GM18507 (cell line): ENCODE results near the gene TAAR2.
"Not testable (repeated sequence)": the region's sequence is repeated elsewhere in the genome, so short reads cannot be mapped to it uniquely, and the experiment has no call there.

Experiments used
- DNase-seq: peaks from one replicate; pipeline ENCODE4 v3.0.0; 2011; ENCODE audit warnings: low read depth; ENCODE audit not compliant: insufficient read length; ENCODE audit errors: extremely low spot score
- FAIRE-seq: peaks from 2 replicates; lab custom pipeline; 2011; peaks lifted over from hg19 to GRCh38; lab: Jason Lieb, UNC

TAAR2 gene

DNA sequence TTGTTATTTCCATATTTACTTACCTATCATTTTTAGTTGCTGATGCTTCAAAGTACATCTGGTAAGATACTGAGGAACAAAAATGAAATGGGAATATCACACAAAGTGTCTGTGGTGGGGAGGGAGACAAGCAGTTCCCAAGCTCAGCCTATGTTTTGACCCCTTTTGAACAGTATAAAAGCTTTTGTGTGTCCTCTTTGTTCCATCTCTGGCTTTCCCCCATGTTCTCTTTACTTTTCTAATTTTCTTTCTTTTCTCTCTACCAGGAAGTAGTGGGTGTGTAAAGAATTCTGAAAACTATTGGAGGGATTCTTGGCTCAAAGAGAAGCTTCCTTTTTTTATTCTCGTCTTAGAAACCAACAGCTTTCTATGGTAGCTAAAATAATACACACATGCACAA lies 7.4 kb downstream of the TAAR2 start:
- FAIRE-seq (no peak), DNase-seq (no peak)

DNA sequence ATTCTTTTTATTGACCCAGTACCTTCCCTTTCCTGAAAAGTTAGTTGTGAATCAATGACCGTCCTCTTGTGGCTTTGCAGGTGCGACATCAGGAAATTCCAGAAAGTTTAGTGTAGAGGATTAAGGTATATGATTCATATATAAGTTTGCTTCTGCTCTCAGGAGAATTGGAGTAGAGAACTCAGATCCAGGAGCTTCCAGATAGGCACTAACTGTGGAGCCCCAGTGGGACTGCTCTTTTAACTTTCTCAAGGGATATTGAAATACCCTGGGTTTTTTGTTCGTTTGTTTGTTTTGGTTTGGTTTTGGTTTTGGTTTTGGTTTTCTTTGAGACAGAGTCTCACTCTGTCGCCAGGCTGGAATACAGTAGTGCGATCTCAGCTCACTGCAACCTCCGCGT lies 9.5 kb downstream of the TAAR2 start:
- FAIRE-seq (peak; percentile 62), DNase-seq (no peak)

DNA sequence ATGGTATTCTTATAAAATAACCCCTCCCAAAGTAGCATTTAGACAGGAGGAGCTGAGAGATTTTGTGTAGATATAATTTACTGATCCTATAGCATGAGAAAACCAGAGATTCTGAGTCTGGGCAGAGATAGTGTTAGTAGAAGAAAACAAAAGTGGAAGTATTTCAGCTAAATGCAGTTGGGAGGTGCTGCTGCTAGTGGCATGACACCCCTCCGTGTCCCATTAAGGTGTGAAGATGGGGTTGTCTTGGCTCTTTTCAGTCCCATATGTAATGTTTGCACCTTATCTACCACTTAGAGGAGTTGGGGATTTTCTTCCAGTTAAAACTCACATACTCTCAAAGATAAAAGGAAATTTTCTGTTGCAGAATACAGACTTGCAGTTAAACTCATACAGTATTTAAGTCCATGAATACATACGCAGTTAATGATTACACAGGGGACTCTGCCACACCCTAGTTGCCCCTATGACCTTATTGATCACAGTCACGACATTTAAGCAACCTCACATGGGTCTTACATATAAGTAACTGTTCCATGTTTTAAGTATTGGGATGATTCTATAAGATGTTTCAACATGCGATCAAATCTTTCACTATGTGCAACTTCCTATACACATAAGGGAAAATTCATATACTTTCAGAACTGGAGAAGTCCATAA lies 11.5 kb downstream of the TAAR2 start:
- FAIRE-seq (peak; percentile 54), DNase-seq (no peak)

DNA sequence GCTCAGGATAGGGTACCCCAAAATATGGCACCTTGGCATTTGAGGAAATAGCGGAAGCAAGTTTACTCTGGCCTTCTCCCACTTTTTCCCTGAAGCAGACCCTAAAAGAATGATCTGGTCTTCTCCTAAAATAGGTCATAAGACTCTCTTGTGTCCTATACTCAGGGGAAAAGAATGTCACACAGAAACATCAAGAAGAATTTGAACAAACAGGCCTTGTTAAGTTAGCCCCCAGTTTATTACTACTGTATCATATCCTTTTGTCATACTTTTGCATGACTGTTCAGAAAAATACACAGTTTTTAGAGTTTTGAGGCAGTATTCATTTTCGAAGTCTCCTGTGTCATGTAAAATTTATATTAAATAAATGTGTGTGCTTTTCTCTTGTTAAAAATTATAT lies 12.5 kb downstream of the TAAR2 start:
- no peak for FAIRE-seq
- no peak for DNase-seq

DNA sequence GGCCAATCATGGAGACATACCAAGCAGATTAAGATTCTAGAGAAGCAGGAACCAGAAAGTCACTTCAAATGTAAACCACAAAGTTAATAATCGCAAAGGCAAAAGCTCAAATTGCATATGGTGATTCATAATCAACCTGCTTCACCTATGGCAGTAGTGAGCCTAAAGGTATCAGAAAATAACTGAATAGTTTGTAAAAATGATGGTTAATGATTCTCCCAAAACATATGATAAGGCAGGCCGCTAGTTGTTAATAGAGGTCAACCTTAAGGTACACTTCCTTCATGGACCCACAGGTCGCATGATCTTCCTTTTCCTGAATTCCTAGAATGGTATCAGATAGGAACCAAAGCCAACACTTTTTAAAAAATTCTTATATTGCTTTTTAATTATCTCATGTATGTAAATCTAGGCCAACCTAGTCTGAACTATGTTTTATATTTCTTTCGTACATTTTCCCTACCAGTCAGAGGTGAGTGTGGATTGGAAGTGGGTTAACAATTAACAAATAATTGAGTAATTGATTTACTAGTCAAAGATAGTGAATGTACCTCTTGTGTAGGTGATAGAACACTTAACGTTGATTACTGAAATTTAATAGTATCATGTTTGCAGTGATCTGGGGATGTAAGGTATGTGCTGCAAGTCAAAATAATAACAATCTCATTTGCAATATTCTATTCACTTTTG lies 16.4 kb downstream of the TAAR2 start:
- FAIRE-seq, result peak; percentile 81
- DNase-seq, result no peak

DNA sequence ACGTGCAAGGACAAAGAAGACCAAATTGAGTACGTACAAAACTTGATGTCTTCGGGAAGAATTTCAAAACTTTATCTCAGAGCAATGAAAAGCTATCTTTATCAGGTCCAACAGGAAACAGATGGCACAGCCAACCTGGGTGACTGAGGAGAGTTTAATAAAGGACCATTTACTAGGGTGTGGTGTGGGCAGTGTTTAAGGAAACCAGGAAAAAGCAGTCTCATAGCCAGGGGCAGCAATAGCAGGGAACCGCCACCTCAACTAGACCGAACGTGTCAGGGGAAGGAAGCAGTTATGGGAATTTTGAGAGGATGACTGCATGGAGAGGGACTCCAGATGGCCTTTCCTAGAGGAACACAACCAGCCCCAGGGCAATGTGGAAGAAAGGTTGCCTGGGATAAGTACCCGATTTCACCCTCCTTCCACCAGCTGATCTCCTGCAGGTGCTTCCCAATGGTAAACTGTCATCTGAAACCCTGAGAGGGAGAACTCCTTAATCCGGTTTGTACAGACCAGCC lies 19.4 kb downstream of the TAAR2 start:
- DNase-seq (no peak), FAIRE-seq (no peak)

DNA sequence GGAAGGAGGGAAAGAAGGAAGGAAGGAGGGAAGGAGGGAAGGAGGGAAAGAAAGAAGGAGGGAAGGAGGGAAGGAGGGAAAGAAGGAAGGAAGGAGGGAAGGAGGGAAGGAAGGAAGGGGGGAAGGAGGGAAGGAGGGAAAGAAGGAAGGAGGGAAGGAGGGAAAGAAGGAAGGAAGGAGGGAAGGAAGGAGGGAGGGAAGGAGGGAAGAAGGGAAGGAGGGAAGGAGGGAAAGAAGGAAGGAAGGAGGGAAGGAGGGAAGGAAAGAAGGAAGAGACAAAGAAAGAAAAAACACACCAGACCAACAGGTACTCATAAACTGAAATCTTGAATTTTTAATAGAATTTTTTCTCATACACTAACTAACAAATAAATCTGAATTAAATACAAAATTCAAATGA lies 23.2 kb downstream of the TAAR2 start:
- FAIRE-seq, DNase-seq: not testable (repeated sequence)

DNA sequence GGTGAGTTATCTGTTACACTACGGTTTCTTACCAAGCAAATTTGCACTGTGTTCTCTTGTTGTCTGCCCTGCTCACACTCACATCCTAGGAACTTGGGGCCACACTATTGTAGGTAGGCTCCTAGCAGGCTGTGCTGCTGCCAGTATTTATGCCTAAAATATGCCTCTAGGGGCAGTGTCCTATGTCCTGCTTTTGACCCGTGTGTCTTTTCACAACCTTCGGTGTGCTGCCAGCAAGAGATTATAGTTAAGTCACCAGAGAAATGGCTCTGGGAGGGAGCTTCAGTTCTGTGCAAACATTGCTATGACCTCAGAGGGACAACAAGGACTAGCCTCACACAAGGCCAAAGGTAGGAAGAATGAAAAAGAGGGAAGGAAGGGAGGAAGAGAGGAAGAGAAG lies 25.6 kb downstream of the TAAR2 start:
- no peak for DNase-seq
- FAIRE-seq, result peak; percentile 59

DNA sequence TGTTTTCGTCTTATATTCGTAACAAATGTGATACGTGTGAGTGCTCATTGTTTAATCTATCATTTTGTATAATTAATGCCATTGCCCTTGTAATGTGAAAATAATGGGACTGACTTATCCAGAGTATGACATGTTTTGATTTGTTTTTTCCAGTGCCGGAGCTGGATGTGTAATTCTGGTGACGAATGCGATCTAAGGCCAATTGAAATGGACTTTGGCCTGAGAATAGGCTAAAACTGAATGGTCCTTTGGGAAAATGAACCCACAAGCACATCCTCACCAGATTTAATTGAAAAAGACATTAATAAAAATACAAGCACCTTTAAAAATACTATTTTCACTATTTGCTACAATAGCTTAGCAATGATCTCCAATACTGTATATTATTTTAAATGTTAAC lies 27.9 kb downstream of the TAAR2 start:
- DNase-seq (no peak), FAIRE-seq (no peak)

DNA sequence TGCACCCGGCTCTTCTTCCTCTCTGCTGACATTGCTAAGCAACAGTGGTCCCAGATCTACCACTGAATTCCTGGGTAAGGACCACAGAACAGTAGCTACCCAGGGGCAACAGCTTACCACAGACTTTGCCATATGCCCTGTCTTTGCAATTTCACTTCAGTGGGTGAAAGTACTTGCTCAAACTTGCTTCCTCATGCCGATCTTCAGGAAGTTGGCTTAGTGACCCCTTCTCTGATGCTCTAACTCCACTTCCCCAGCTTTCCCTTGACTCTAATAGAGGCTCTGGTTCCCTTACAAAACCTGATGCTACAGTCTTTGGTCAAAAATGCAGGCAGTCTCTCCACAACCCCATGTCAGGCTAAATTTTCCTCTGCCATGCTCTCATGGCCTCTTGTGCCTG lies 31.2 kb downstream of the TAAR2 start:
- DNase-seq (no peak), FAIRE-seq (no peak)

DNA sequence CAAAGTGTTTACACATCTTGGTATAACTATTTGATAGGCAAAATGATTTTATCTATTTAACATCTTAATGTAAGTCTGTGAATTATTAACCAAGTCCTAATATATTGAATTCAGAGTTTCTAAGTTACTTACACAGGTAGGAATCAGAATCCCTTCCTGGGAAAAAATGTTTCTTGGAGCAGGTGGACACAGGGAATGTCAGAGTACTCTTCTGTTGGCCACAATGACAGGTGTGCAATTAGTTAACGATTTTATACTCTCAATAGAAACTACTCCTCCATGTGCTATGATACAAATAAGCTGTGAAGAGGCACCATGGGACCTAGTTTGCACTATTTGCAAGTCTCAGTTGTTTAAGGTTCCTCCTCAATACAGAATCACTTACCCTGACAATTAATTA lies 33.7 kb downstream of the TAAR2 start:
- DNase-seq (no peak), FAIRE-seq (no peak)

DNA sequence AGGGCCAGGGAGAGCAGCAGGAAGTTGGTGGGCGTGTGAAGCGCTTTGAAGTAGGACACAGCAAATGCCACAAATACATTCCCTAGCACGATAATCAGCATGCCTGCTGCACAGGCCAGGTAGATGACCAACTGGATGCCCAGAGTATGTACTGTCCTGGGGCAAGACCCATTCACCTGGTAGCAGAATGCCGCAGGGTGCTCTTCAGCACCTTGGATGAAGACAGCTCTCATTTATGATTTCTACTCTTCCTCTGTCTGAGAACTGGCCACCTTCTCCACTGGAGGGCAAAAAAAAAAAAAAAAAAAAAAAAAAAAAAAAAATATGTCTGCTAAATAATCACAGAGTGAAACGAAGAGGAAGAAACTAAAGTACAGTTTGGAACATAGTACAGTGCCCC lies 34.6 kb downstream of the TAAR2 start, which contains the start of gene TAAR5:
TSS of gene TAAR5 (minus strand) at position 288 of the 400 bp plus-strand sequence. CDS start at position 233, 55 bp downstream.
- FAIRE-seq, result no peak
- no peak for DNase-seq

DNA sequence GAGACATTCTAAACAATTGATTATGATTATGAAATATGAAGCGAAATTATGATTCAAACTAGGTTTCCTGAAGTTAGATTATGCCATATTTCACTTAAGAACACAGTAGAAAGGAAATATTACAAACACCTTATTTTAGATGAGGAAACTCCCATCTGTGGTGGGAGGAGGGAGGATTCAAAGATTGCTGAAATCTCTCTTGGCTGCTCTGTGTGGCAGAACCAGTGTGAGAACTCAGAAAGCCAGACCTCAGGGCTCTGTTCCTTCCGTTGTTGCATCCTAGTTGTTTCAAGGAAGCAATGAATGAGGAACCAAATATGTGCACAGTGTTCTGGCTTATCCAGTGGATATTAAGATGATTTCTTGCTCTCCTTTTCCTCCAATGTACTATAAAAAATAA lies 36.7 kb downstream of the TAAR2 start:
- no peak for DNase-seq
- no peak for FAIRE-seq

DNA sequence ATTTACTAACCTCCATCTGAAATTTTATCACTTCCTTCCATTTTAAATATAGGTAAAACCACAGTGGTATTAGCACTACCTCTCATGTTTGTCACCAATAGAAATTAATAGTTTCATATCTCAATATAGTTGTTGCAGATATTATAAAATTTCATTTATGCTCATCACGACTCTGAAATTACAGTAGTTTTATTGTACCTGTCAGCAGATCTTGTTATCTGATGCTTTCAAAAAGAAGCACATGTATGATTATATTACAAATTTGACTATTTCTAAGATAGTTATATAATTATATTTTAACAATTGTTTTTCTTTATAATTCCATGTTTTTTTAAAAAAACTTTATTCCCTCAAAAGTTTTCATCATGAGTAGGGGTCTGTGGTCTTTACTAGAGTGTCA lies 39.4 kb downstream of the TAAR2 start:
- DNase-seq (no peak), FAIRE-seq (no peak)

DNA sequence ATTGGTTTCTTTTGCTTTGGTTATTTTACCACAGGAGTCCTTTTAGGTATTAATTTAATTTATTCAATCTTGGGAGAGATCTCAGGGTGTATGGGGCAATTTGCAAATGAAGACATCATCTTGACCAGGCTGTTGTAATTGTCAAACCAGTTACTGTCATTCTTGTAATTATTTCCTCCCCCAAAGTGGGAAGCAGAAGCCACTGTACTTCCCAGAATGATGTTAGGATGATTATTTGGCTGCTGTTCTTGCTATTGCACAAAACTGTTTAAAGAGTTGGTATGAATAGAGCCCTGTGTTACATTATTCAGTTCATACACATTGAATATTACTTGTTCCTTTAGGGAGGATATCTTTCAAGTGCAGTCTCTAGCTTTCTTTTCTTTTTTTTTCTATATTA lies 52.3 kb downstream of the TAAR2 start:
- DNase-seq (no peak), FAIRE-seq (no peak)

DNA sequence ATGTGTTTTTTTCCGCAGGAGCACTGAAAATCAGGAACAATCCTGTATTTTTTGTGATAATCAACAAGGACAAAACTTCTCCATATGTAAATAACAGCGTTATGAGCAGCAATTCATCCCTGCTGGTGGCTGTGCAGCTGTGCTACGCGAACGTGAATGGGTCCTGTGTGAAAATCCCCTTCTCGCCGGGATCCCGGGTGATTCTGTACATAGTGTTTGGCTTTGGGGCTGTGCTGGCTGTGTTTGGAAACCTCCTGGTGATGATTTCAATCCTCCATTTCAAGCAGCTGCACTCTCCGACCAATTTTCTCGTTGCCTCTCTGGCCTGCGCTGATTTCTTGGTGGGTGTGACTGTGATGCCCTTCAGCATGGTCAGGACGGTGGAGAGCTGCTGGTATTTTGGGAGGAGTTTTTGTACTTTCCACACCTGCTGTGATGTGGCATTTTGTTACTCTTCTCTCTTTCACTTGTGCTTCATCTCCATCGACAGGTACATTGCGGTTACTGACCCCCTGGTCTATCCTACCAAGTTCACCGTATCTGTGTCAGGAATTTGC lies 53.8 kb downstream of the TAAR2 start, which contains the start of gene TAAR6:
TSS of gene TAAR6 (plus strand) at position 102 of the 557 bp plus-strand sequence. CDS start at position 102, 0 bp downstream.
- FAIRE-seq (no peak), DNase-seq (no peak)

DNA sequence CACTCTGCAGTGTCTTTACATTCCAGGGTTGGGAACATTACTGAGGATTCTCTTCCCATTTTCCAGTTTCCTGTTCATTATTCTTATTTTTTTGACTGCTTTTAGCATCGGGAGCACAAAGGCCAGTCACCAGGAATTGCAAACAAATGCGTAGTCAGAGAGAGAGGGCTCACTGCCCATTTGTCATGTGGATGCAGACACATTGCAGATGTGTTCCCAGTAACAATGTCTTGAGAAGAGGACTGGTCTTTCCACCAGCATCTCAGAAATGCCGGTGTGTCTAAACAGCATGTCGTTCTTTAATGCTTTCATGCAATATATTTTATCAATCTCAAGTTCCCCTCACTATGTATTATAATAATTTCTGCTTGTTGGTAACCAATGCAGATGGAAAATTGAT lies 54.9 kb downstream of the TAAR2 start:
- no peak for FAIRE-seq
- DNase-seq, result no peak

DNA sequence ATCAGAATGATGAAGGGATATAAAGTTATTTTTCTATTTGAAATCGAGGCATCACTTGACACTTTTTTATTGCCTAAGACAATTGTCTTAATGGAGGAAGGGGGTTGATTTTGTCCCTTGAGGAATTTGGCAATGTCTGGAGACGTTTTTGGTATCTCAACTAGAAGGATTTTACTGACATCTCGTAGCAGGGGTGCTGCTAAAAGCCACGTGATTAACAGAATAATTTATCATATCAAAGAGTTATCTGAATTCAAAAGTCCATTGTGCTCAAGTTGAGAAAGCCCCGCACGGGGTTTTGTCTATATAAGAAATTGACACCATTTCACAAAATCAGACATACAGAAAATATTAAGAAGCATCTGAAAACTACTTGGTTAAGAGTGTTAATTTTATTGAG lies 55.5 kb downstream of the TAAR2 start:
- FAIRE-seq (no peak), DNase-seq (no peak)

DNA sequence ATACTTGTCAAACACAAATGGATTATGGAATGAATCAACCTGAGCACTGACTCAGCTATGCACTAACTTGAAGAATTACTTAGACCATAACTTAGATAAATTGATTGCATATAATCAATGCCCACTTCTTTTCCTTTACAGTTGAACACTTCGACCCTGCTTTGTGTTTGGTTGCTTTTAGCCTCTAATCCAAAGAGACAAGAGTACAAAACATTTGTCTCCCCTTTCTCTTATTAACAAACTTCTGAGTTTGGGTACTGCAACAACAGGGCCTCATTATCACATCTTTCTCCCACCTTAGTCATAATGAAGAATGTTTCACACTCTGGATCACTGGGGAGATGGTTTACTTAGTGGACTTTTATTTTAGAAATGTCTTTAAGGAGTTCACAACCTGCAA lies 56.5 kb downstream of the TAAR2 start:
- no peak for DNase-seq
- FAIRE-seq, result no peak
